Right lobe of liver (tissue), 6 donors: Measurements from ENCODE around the gene CERS6. TPM values are rescaled to one million over a fixed set of nuclear protein-coding genes. Genes with fewer than 3 reads are reported as not detected.

ENCODE experiments used
- ATAC-seq, 4 donors: fragments of 200-7000 bp; cut with Tn5 transposase; one replicate each; pipeline ENCODE4 v1.9.1; 2020; ENCODE audit warnings: mild to moderate bottlenecking in 4 of 4, moderate library complexity in 4 of 4
- DNase-seq, 3 donors: peaks; one replicate each; pipeline ENCODE4 v3.0.0-alpha.2; 2020
- H3K27ac ChIP-seq, 3 donors: fragments of 200-600 bp; one replicate each; pipeline ENCODE4 v1.8.0; 2022
- H3K27me3 ChIP-seq, 2 donors: fragments of 200-600 bp; one replicate each; pipeline ENCODE4 v1.8.0; 2022
- H3K36me3 ChIP-seq, 4 donors: fragments of 200-600 bp; sonication (generic) in 1 of 4; one replicate each; pipeline versions ENCODE4 v1.5.1 to v1.8.0; 2017 to 2022; ENCODE audit warnings: control low read depth in 1 of 4
- H3K4me1 ChIP-seq, 4 donors: fragments of 200-600 bp; sonication (generic) in 1 of 4; one replicate each; pipeline versions ENCODE4 v1.5.1 to v1.8.0; 2017 to 2022; ENCODE audit warnings: control low read depth in 1 of 4
- H3K4me3 ChIP-seq, 3 donors: fragments of 200-600 bp; one replicate each; pipeline ENCODE4 v1.8.0; 2022
- H3K9me3 ChIP-seq, 4 donors: fragments of 200-600 bp; sonication (generic) in 1 of 4; one replicate each; pipeline versions ENCODE4 v1.5.1 to v1.8.0; 2017 to 2022; ENCODE audit warnings: control low read depth in 1 of 4
- CTCF ChIP-seq, 4 donors: fragments of 200-600 bp in 3 of 4; fragments of 450-650 bp in 1 of 4; IDR thresholded peaks; one replicate each; pipeline versions ENCODE4 v1.5.1 to v1.8.0; 2016 to 2022; ENCODE audit warnings: antibody characterized with exemption in 4 of 4, mild to moderate bottlenecking in 2 of 4
- POLR2A ChIP-seq: fragments of 450-650 bp; IDR thresholded peaks from one replicate; pipeline ENCODE4 v1.6.1; 2017; ENCODE audit warnings: antibody characterized with exemption, mild to moderate bottlenecking
- WGBS: methylation state at CpG from one replicate; pipeline ENCODE4 v1.1.6; 2018; ENCODE audit warnings: low coverage, low lambda C conversion rate; ENCODE audit not compliant: insufficient coverage; ENCODE audit errors: missing lambda C conversion rate; 5-methylcytosine and 5-hydroxymethylcytosine counted together
- intact Hi-C, 2 donors: fragments of 100-400 bp; cut with DNase I; formaldehyde crosslinking; loops; one replicate each; pipeline versions ENCODE4 v1.11.2 to v1.14.1; 2022
- total RNA-seq, 6 experiments: library from RNA; depleted of rRNA in 2 of 6; stranded (reverse); fragments of >200 nt in 2 of 6; fragmentation: NEBNext Ultra II Directional in 3 of 6; extraction: Animal tissue kit (Norgen Biotek cat#: 25700) in 3 of 6; gene quantifications; one replicate each; pipeline versions ENCODE4 v1.1.0 to v1.2.4, GENCODE V29; 2016 to 2023
- donor health status: DM: no; HTN: yes; CAD: no.
- donor health status: DM: no; HTN: no; CAD: no.
- donor health status: DM: no; HTN: no; CAD: no.
- donor health status: DM: no; HTN: yes; CAD: no.
- donor health status: DM: no; HTN: yes; CAD: no.

Gene CERS6
- total RNA-seq, 6 experiments from 2014 or later = 10.4 to 30.1 (median 15.6) TPM

- no peak overlapping the region for H3K4me3 ChIP-seq
- H3K36me3 ChIP-seq = no peaks in the 10 kb centered on the region
- no peak for DNase-seq
- H3K4me1 ChIP-seq = no peaks in the 10 kb centered on the region
- WGBS = 100% methylated on average over 1 of the region's 1 CpG
- H3K27ac ChIP-seq = no peak overlapping the region
- H3K9me3 ChIP-seq = no peaks in the 10 kb centered on the region
- intact Hi-C loops = no loop called here
- H3K27me3 ChIP-seq = no peaks in the 10 kb centered on the region
- TF ChIP-seq POLR2A = no peak
- peak in 2 of 4 donors; percentile 31 to 44 for ATAC-seq
Observed at GRCh38 chr2:168738062-168738461, 282.0 kb downstream of the CERS6 start.

- Histone ChIP-seq H3K27ac (no peak overlapping the region), H3K27me3 (no peaks in the 10 kb centered on the region), H3K4me1 (no peaks in the 10 kb centered on the region), H3K4me3 (no peak overlapping the region), H3K9me3 (no peaks in the 10 kb centered on the region), H3K36me3 (no peaks in the 10 kb centered on the region)
- DNase-seq (no peak), ATAC-seq (no peak)
- 90% methylated on average over 3 of the region's 3 CpGs for WGBS
- intact Hi-C loops = no loop called here
- TF ChIP-seq CTCF (IDR thresholded peaks at IDR 0.05) (no peak), POLR2A (no peak)
Observed at GRCh38 chr2:168740360-168740759, 284.3 kb downstream of the CERS6 start.

GRCh38 chr2:168740788-168741187 is 284.7 kb downstream of the CERS6 start:
- Histone ChIP-seq H3K4me1 (no peaks in the 10 kb centered on the region), H3K9me3 (no peaks in the 10 kb centered on the region), H3K27ac (no peak overlapping the region), H3K4me3 (no peak overlapping the region), H3K36me3 (no peaks in the 10 kb centered on the region), H3K27me3 (no peaks in the 10 kb centered on the region)
- DNase-seq (no peak), ATAC-seq (no peak)
- intact Hi-C loops = no loop called here
- TF ChIP-seq CTCF (IDR thresholded peaks at IDR 0.05) = no peak
- TF ChIP-seq POLR2A = no peak
- WGBS = 98% methylated on average over 3 of the region's 3 CpGs

GRCh38 chr2:168742258-168742932 is 286.3 kb downstream of the CERS6 start:
- Histone ChIP-seq H3K27ac (no peak overlapping the region), H3K27me3 (no peaks in the 10 kb centered on the region), H3K4me3 (no peak overlapping the region), H3K9me3 (no peaks in the 10 kb centered on the region), H3K36me3 (no peaks in the 10 kb centered on the region), H3K4me1 (no peaks in the 10 kb centered on the region)
- ATAC-seq = no peak
- intact Hi-C loops = no loop called here
- no peak for DNase-seq
- 93% methylated on average over 4 of the region's 4 CpGs for WGBS
- no peak for TF ChIP-seq POLR2A
- TF ChIP-seq CTCF (IDR thresholded peaks at IDR 0.05) = no peak

- ATAC-seq (no peak), DNase-seq (no peak)
- intact Hi-C loops = no loop called here
- H3K4me1 ChIP-seq = no peaks in the 10 kb centered on the region
- no peaks in the 10 kb centered on the region for H3K27me3 ChIP-seq
- WGBS = 71% methylated on average over 2 of the region's 2 CpGs
- no peak overlapping the region for H3K27ac ChIP-seq
- H3K9me3 ChIP-seq = no peaks in the 10 kb centered on the region
- no peaks in the 10 kb centered on the region for H3K36me3 ChIP-seq
- H3K4me3 ChIP-seq = no peak overlapping the region
- no peak for TF ChIP-seq CTCF (IDR thresholded peaks at IDR 0.05)
- no peak for TF ChIP-seq POLR2A
Observed at GRCh38 chr2:168744844-168745243, 288.8 kb downstream of the CERS6 start.
